H7 (cell line): ENCODE results near the gene RAB31. TPM values are rescaled to one million over a fixed set of nuclear protein-coding genes. Genes with fewer than 3 reads are reported as not detected.
"Not testable (repeated sequence)": the region's sequence is repeated elsewhere in the genome, so short reads cannot be mapped to it uniquely, and the experiment has no call there.

Experiments used
- DNase-seq: peaks from one replicate; pipeline ENCODE4 v3.0.0; 2012
- H3K27me3 ChIP-seq: 2 replicates; pipeline ENCODE4 v1.6.0; 2011; ENCODE audit warnings: mild to moderate bottlenecking, low read length; ENCODE audit not compliant: control insufficient read depth, insufficient read depth
- H3K36me3 ChIP-seq: replicated peaks from 2 replicates; pipeline ENCODE4 v1.5.1; 2011; ENCODE audit warnings: low read length; ENCODE audit not compliant: control insufficient read depth, insufficient read depth
- H3K4me3 ChIP-seq: 2 replicates; pipeline ENCODE4 v1.5.1; 2011; ENCODE audit warnings: low read depth, mild to moderate bottlenecking, control low read depth, low read length, moderate library complexity; ENCODE audit not compliant: insufficient read depth
- total RNA-seq: library from RNA; depleted of rRNA; stranded (reverse); fragments of >200 nt; shearing (Covaris generic); gene quantifications from 2 replicates; pipeline ENCODE4 v1.2.3, GENCODE V29; 2014

The RAB31 gene
- total RNA-seq, 1 experiment from 2014 or later: 29.7 TPM

DNA sequence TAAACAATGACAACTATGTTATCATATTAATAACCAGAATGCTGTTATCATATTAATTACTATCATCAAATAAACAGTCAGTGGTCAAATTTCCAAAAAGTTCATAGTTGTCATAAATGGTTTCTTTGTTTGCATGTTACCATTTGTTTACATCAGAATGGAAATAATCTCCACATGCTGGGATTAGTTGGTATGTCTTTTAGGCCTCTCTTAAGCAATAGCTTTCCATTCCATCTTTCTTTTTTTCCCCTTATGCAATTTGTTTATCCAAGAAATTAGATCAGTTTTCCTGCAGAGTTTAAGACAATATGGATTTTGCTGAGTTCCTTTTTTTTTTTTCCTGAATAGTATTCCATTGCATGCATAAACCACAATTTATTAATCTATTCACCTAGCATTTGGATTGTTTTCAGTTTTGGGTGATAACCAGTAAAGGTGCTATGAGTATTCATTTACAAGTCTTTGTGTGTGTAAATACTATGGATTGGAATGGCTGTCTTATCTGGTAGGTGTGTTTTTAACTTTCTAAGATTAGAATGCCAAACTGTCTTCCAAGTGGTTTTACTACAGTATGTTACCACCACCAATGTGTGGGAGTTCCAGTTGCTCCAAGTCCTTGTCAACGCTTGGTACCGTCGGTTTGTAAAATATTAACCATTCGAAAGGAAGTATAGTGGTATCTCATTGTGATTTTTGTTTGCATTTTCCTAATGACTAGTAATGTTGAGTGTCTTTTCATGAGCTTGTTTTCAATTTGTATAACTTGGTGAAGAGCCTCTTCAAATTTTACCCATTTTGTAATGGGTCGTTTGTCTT is 144.4 kb downstream of the RAB31 start:
- Histone ChIP-seq H3K4me3 (no peak overlapping the region), H3K36me3 (no peaks in the 10 kb centered on the region), H3K27me3 (no peaks in the 10 kb centered on the region)
- DNase-seq: no peak

DNA sequence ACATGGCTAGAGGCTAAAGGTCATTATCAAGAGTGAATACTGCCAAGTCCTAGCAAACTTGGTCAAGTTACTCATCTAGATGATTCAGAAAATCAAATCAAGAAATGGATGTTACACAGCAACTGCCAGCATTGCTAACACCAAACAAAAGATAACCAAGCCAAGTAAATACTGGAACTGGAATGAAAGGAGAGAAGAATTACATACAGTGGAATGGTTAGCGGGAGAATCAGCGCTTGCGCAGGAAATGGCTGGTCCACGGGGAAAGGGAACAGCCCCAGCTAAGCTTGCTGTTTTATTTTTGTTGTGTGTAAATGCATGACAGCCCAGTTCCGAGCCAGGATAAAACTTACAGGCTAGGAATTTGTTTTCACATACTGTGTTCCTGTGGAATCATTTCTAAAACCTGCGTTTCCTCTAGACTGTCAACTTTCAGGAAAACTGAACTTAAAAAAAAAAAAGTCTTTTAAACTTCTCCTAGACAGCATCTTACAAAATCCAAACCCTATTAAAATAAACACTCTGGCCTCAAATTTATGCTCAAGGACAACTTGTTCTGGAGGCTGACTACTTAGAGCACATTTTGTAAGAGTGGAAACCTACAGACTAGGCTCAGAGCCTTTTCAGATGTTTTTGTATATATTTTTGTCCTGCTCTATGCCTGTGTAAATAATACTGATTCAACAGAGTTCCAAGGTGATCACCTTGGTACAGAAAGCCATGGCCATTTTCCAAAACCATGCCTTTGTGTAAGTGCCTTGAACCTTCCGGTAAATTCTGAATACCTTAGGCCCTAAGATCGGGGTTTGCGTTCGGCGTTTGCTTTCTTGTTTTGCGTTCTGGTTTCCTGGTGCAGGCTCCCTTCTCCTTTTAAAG is 146.9 kb downstream of the RAB31 start:
- Histone ChIP-seq H3K4me3 (no peak overlapping the region), H3K27me3 (no peaks in the 10 kb centered on the region), H3K36me3 (no peaks in the 10 kb centered on the region)
- no peak for DNase-seq

DNA sequence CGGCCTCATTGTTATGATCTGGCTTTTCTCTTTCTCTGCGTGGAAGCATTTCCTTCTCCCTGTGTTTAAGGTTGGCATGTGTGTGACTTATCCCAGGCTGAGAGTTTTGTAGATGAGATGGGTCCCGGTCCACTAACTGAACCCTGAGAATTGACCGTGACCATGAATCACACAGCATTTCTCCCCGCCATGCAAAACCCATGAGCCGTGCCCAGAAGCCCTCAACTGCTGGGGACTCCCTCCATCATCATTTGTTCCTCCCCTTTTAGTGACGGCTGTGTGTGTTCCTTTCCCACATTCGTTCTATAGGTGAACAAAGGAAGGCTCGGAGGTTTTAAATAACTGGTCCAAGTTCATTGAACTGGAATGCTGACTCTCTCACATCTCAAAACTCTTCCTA is 147.6 kb downstream of the RAB31 start:
- Histone ChIP-seq H3K4me3 (no peak overlapping the region), H3K27me3 (no peaks in the 10 kb centered on the region)
- no peak for DNase-seq

DNA sequence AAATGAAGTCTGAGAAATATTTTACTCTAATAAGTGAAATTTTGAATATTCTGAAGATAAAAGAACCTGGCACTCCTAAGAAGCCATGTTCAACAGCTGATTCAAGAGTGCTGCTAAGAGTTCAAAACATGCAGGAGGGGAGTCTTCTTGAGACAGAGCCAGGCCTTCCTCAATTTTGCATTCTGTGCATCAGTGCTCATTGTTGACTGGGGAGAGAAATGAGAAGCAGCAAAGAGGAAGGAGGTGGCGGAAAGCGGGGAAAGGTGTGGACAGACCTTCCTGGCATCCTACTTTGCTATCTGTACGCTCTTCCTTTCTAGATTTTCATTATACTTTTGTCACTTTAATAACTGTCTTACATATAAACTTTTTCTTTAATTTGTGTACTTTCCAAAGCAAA is 148.0 kb downstream of the RAB31 start:
- Histone ChIP-seq H3K27me3 (no peaks in the 10 kb centered on the region), H3K4me3 (no peak overlapping the region), H3K36me3 (no peaks in the 10 kb centered on the region)
- no peak for DNase-seq

More for the DNA sequence above, 147.6 kb downstream of the RAB31 start:
- no peaks in the 10 kb centered on the region for H3K36me3 ChIP-seq

DNA sequence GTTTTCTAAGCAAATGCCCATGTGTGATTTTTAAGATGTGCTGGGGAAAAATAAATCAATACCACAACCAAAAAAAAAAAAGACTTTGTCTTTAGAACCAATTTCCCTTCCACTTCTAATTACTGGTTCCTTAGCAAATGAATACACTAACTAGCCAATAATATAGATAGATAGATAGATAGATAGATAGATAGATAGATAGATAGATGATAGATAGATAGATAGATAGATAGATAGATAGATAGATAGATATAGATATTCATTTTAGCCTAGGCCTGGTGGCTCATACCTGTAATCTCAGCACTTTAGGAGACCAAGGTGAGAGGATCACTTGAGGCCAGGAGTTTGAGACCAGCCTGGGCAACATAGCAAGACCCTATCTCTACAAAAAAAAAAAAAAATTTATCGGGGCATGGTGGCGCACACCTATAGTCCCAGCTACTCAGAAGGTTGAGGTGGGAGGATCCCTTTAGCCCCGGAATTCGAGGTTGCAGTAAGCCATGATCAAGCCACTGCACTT is 149.4 kb downstream of the RAB31 start:
- not testable (repeated sequence) for H3K27me3 ChIP-seq

GRCh38 chr18:9858642-9859041 is 150.5 kb downstream of the RAB31 start:
- DNase-seq: no peak
- H3K36me3 ChIP-seq: no peaks in the 10 kb centered on the region
- no peak overlapping the region for H3K4me3 ChIP-seq
- no peaks in the 10 kb centered on the region for H3K27me3 ChIP-seq

More for the DNA sequence above, 149.4 kb downstream of the RAB31 start:
- DNase-seq, H3K36me3 ChIP-seq, H3K4me3 ChIP-seq: not testable (repeated sequence)

- DNase-seq: no peak
- Histone ChIP-seq H3K4me3 (no peak overlapping the region), H3K36me3 (no peaks in the 10 kb centered on the region), H3K27me3 (no peaks in the 10 kb centered on the region)
Observed at GRCh38 chr18:9859232-9859631, 151.1 kb downstream of the RAB31 start.

- no peak for DNase-seq
- Histone ChIP-seq H3K4me3 (no peak overlapping the region), H3K27me3 (no peaks in the 10 kb centered on the region), H3K36me3 (no peaks in the 10 kb centered on the region)
Observed at GRCh38 chr18:9860682-9861081, 152.6 kb downstream of the RAB31 start.

DNA sequence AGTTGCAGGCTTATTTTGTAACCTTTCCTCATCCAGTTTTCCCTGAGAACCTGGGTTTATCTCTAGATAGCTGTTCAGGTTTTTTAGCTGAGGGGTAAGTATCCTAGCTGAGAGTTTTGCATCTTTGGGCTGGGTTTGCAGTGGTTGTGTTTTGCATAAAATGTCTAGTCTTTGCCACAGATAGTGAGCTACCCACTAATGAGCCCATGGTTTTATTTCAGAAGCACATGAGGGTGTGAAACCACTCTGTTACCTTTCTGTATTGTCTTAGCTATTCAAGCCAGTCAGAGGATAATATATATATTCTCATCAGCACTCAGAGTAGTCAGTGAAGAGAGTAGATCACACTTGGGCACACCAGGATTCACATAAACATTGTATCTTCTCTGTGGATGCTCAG is 153.1 kb downstream of the RAB31 start:
- no peak for DNase-seq
- no peaks in the 10 kb centered on the region for H3K27me3 ChIP-seq
- no peaks in the 10 kb centered on the region for H3K36me3 ChIP-seq
- no peak overlapping the region for H3K4me3 ChIP-seq

DNA sequence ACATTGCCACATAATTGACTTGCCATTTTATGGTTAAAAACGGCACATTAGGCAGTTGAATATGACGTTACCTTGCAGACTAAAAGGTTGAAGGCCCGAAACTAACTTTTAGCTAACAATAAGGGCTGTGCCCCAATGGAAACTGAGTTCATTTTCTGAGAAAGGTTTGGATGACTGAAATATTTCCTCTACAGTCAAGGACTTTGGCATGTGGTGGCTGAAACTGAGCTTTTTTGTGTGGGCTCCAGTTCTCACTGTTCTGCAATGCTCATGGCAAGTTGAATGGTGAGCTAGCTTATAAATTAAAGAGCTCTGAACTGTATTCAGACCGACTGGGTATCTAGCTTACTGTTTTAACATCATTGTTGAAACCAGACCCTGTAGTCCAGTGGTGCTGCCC is 153.8 kb downstream of the RAB31 start:
- Histone ChIP-seq H3K4me3 (no peak overlapping the region), H3K36me3 (no peaks in the 10 kb centered on the region), H3K27me3 (no peaks in the 10 kb centered on the region)
- no peak for DNase-seq

- Histone ChIP-seq H3K36me3 (no peaks in the 10 kb centered on the region), H3K4me3 (no peak overlapping the region), H3K27me3 (no peaks in the 10 kb centered on the region)
- no peak for DNase-seq
Observed at GRCh38 chr18:9862686-9863085, 154.6 kb downstream of the RAB31 start.

DNA sequence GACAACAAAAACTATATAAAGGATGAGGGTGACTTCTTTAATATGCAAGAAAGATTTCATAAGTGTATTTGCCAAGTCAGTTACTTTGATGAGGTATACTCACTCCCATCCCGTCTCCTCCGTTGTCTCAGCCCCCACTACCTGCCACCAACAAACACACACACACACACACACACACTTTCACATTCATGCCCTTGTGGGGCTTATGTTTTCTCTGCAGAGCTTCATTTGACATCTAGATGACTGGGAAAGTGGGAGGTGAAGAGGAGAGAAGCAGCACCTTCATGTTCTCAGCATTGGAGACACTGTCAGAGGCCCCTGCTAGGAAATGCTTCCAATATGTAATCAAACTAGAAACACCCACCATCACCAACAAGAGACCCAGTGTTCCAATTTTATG is 155.2 kb downstream of the RAB31 start:
- no peak for DNase-seq
- H3K27me3 ChIP-seq: no peaks in the 10 kb centered on the region
- no peaks in the 10 kb centered on the region for H3K36me3 ChIP-seq
- H3K4me3 ChIP-seq: no peak overlapping the region

DNA sequence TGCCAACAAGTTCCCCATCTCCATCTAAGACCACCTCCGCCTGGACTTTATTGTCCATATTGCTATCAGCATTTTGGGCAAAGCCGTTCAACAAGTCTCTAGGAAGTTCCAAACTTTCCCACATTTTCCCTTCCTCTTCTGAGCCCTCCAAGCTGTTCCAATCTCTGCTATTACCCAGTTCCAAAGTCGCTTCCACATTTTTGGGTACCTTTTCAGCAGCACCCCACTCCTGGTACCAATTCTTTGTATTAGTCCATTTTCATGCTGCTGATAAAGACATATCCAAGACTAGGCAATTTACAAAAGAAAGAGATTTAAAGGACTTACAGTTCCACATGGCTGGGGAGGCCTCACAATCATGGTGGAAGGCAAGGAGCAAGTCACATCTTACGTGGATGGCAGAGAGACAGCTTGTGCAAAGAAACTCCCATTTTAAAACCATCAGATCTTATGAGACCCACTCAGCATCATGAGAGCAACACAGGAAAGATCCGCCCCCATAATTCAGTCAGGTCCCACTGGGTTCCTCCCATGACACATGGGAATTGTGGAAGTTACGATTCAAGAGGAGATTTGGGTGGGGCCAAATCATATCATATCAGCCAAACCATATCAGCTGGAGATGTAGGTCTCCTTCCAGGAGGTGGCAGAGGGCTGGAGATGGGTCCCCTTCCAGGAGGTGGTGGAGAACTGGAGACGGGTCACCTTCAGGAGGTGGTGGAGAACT is 157.8 kb downstream of the RAB31 start:
- H3K36me3 ChIP-seq: no peaks in the 10 kb centered on the region
- no peaks in the 10 kb centered on the region for H3K27me3 ChIP-seq
- no peak overlapping the region for H3K4me3 ChIP-seq
- no peak for DNase-seq

DNA sequence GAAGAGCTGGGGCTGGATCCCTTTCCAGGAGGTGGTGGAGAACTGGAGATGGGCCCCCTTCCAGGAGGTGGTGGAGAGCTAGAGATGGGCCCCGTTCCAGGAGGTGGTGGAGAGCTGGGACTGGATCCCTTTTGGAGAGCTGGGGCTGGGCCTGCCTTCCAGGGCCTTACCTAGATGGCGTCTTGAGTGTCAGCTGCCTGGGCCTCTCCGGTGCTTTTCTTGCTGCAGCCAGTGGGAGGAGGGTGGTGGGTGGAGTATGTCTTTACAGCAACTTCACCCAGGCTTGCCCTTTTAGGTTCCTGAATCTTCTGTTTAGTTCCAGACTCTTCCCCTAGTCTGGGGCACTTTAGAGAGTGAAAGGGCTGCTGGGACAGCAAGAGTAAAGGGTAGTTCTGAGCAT is 158.5 kb downstream of the RAB31 start:
- Histone ChIP-seq H3K27me3 (no peaks in the 10 kb centered on the region), H3K36me3 (no peaks in the 10 kb centered on the region), H3K4me3 (no peak overlapping the region)
- no peak for DNase-seq
